ENCODE data around the gene KANK3.
"Not testable (repeated sequence)": the region's sequence is repeated elsewhere in the genome, so short reads cannot be mapped to it uniquely, and the experiment has no call there.

KANK3 gene

GRCh38 chr19:8316351-8317125, 26.5 kb downstream of the KANK3 start:
- no peak for DNase-seq (ENCODE audit: low spot score)

GRCh38 chr19:8314981-8315640, 28.0 kb downstream of the KANK3 start:
- not testable (repeated sequence) for DNase-seq (ENCODE audit: low spot score)

GRCh38 chr19:8311461-8312260, 31.4 kb downstream of the KANK3 start:
- DNase-seq (ENCODE audit: low spot score) = no peak

- DNase-seq (ENCODE audit: low spot score) = no peak
These were observed 32.6 kb downstream of the KANK3 start for GRCh38 chr19:8310342-8311055.

GRCh38 chr19:8308891-8309291, 34.2 kb downstream of the KANK3 start:
- no peak for DNase-seq (ENCODE audit: low spot score)

GRCh38 chr19:8307965-8308866, 34.8 kb downstream of the KANK3 start, which contains the start of gene CD320:
Gene CD320 (minus strand): TSS chr19:8308358. CDS start chr19:8308290, 68 bp downstream.
- DNase-seq (ENCODE audit: low spot score) = peak; percentile 89

GRCh38 chr19:8307400-8307964, 35.6 kb downstream of the KANK3 start:
- no peak for DNase-seq (ENCODE audit: low spot score)

GRCh38 chr19:8306235-8307054, 36.6 kb downstream of the KANK3 start:
- no peak for DNase-seq (ENCODE audit: low spot score)

GRCh38 chr19:8305798-8306197, 37.3 kb downstream of the KANK3 start:
- no peak for DNase-seq (ENCODE audit: low spot score)

GRCh38 chr19:8304841-8305621, 38.0 kb downstream of the KANK3 start:
- no peak for DNase-seq (ENCODE audit: low spot score)

- no peak for DNase-seq (ENCODE audit: low spot score)
These were observed 40.3 kb downstream of the KANK3 start for GRCh38 chr19:8302734-8303133.

- no peak for DNase-seq (ENCODE audit: low spot score)
These were observed 40.7 kb downstream of the KANK3 start for GRCh38 chr19:8302357-8302691.

GRCh38 chr19:8291337-8291736, 51.7 kb downstream of the KANK3 start:
- not testable (repeated sequence) for DNase-seq (ENCODE audit: low spot score)

GRCh38 chr19:8276508-8276907, 66.6 kb downstream of the KANK3 start:
- DNase-seq (ENCODE audit: low spot score) = not testable (repeated sequence)

Measured in putamen (tissue), 1 donor.